GM12864 (cell line): ENCODE measurements around the gene SAMD11.

Experiments
- DNase-seq: peaks from one replicate; pipeline ENCODE4 v3.0.0-alpha.2; 2011; ENCODE audit warnings: low read depth
- H3K4me3 ChIP-seq: 2 replicates; pipeline ENCODE4 v1.5.1; 2011; ENCODE audit warnings: mild to moderate bottlenecking, low read depth, low read length, control low read depth
- TF ChIP-seq, protein P1 (sequence below): IDR thresholded peaks from 2 replicates; pipeline ENCODE4 v1.5.1; 2011; ENCODE audit warnings: low read depth, mild to moderate bottlenecking, moderate library complexity, low read length, control low read depth, inconsistent platforms; ENCODE audit errors: missing control alignments

Gene SAMD11

GRCh38 chr1:908661-909060, 15.1 kb upstream of the SAMD11 start:
- H3K4me3 ChIP-seq: no peak overlapping the region
- DNase-seq: no peak
- TF ChIP-seq, protein P1, sequence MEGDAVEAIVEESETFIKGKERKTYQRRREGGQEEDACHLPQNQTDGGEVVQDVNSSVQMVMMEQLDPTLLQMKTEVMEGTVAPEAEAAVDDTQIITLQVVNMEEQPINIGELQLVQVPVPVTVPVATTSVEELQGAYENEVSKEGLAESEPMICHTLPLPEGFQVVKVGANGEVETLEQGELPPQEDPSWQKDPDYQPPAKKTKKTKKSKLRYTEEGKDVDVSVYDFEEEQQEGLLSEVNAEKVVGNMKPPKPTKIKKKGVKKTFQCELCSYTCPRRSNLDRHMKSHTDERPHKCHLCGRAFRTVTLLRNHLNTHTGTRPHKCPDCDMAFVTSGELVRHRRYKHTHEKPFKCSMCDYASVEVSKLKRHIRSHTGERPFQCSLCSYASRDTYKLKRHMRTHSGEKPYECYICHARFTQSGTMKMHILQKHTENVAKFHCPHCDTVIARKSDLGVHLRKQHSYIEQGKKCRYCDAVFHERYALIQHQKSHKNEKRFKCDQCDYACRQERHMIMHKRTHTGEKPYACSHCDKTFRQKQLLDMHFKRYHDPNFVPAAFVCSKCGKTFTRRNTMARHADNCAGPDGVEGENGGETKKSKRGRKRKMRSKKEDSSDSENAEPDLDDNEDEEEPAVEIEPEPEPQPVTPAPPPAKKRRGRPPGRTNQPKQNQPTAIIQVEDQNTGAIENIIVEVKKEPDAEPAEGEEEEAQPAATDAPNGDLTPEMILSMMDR: no peak

DNA sequence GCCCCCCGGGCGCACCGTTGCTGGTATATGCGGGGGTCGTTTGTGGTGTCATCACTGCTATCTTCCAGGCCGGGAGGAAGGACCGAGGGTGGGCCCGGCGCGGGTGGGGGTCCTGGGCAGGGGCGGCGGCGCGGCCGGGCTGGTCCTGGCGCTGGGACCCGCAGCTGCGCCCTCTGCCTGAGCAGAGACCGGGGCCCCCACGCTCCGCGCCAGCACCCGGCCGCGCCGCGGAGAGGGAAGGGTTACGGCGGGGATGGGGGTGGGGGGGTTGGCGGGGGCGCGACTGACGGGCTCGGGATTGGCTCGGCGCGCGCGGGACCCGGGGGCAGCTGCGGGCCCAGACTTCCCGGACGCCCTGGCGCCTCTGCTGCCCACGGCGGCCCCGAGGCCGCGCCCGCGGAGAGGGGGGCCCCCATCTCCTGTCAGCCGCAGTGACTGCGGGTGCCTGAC, 13.8 kb upstream of the SAMD11 start:
- H3K4me3 ChIP-seq: no peak overlapping the region
- TF ChIP-seq, protein P1: no peak
- no peak for DNase-seq

GRCh38 chr1:910311-910880, 13.3 kb upstream of the SAMD11 start:
- TF ChIP-seq, protein P1: no peak
- H3K4me3 ChIP-seq: no peak overlapping the region
- no peak for DNase-seq

- TF ChIP-seq, protein P1: no peak
- H3K4me3 ChIP-seq: no peak overlapping the region
- no peak for DNase-seq
Observed at GRCh38 chr1:910881-911721, 12.6 kb upstream of the SAMD11 start.

GRCh38 chr1:911875-912739, 11.6 kb upstream of the SAMD11 start:
- H3K4me3 ChIP-seq: no peak overlapping the region
- TF ChIP-seq, protein P1: no peak
- DNase-seq: no peak

GRCh38 chr1:912740-913301, 10.9 kb upstream of the SAMD11 start:
- no peak overlapping the region for H3K4me3 ChIP-seq
- DNase-seq: no peak
- TF ChIP-seq, protein P1: peak; percentile 26
